GM12878 (cell line): Measurements from ENCODE around the gene MACROD2. TPM values are rescaled to one million over a fixed set of nuclear protein-coding genes. Genes with fewer than 3 reads are reported as not detected.

Experiments used
- ATAC-seq: fragments of 200-7000 bp; cut with Tn5 transposase; 3 replicates; pipeline ENCODE4 v1.9.1; 2020; ENCODE audit warnings: mild to moderate bottlenecking, moderate library complexity
- BruUV-seq: library from RNA; stranded (reverse); fragments of 400-500 nt; replicated peaks from 2 replicates; lab custom pipeline; 2021; lab: Mats Ljungman, UMichigan
- CTCF ChIA-PET: fragments of 300-600 bp; sonication (Branson Sonifier 250); formaldehyde crosslinking; extraction: SDS; loops from one replicate; lab custom pipeline; 2021; ENCODE audit warnings: inconsistent platforms; lab: Yijun Ruan, JAX
- POLR2A ChIA-PET: fragments of 350-600 bp; formaldehyde crosslinking; extraction: SDS; loops from one replicate; lab custom pipeline; 2021; ENCODE audit warnings: inconsistent platforms; lab: Charles Lee
- RAD21 ChIA-PET: fragments of 300-600 bp; sonication (Branson Sonifier 250); formaldehyde crosslinking; loops from one replicate; lab custom pipeline; 2023; ENCODE audit warnings: antibody characterized with exemption; ENCODE audit not compliant: unreplicated experiment; lab: Charles Lee
- SMC1A ChIA-PET: fragments of 300-600 bp; sonication (Branson Sonifier 250); formaldehyde crosslinking; loops from one replicate; lab custom pipeline; 2023; ENCODE audit not compliant: unreplicated experiment, uncharacterized antibody; lab: Charles Lee
- DNase-seq: peaks from one replicate; pipeline ENCODE4 v3.0.0-alpha.2; 2011; ENCODE audit warnings: low read depth, low spot score
- FAIRE-seq: peaks from 3 replicates; lab custom pipeline; 2011; peaks lifted over from hg19 to GRCh38; lab: Jason Lieb, UNC
- H2AFZ ChIP-seq: 2 replicates; pipeline ENCODE4 v1.6.0; 2011; ENCODE audit warnings: low read depth, low read length, control low read depth; ENCODE audit not compliant: control insufficient read depth
- H3K27ac ChIP-seq: 2 replicates; pipeline ENCODE4 v1.5.1; 2011; ENCODE audit warnings: control low read depth; ENCODE audit not compliant: control insufficient read depth, insufficient read depth
- H3K27me3 ChIP-seq, 2 experiments: replicated peaks in 1 of 2; 2 replicates each; pipeline versions ENCODE4 v1.6.0 to v1.6.1; 2011; ENCODE audit warnings: low read length in 1 of 2; ENCODE audit not compliant: control insufficient read depth in 2 of 2, insufficient read depth in 2 of 2
- H3K36me3 ChIP-seq, 2 experiments: 2 replicates each; pipeline ENCODE4 v1.5.1; 2011; ENCODE audit warnings: low read length in 1 of 2; ENCODE audit not compliant: control insufficient read depth in 2 of 2, insufficient read depth in 2 of 2
- H3K4me1 ChIP-seq: 2 replicates; pipeline ENCODE4 v1.6.1; 2011; ENCODE audit warnings: mild to moderate bottlenecking, low read length, moderate library complexity, mixed read lengths; ENCODE audit not compliant: control insufficient read depth, insufficient read depth
- H3K4me2 ChIP-seq: 2 replicates; pipeline ENCODE4 v1.6.0; 2011; ENCODE audit warnings: control low read depth; ENCODE audit not compliant: control insufficient read depth, insufficient read depth
- H3K4me3 ChIP-seq: fragments of 200-600 bp; sonication (generic); 2 replicates; pipeline ENCODE4 v1.5.1; 2016
- H3K79me2 ChIP-seq: 2 replicates; pipeline ENCODE4 v1.6.0; 2011; ENCODE audit warnings: low read length; ENCODE audit not compliant: control insufficient read depth, insufficient read depth
- H3K9ac ChIP-seq: 2 replicates; pipeline ENCODE4 v1.8.0; 2011; ENCODE audit warnings: low read length, control low read depth, mixed read lengths; ENCODE audit not compliant: control insufficient read depth, insufficient read depth
- H3K9me3 ChIP-seq: replicated peaks from 3 replicates; pipeline ENCODE4 v1.5.1; 2011; ENCODE audit warnings: mild to moderate bottlenecking, low read length; ENCODE audit not compliant: control insufficient read depth, insufficient read depth
- H4K20me1 ChIP-seq: 2 replicates; pipeline ENCODE4 v1.6.0; 2011; ENCODE audit not compliant: control insufficient read depth, insufficient read depth
- CHD2 ChIP-seq: IDR thresholded peaks from 2 replicates; pipeline ENCODE4 v1.6.1; 2011; ENCODE audit warnings: low read depth, low read length, improper control_type of control experiment, borderline replicate concordance
- CTCF ChIP-seq, 3 experiments: IDR thresholded peaks in 2 of 3; conservative IDR thresholded peaks in 1 of 3; 2 replicates each; pipeline ENCODE4 v1.5.1; 2011; ENCODE audit warnings: low read depth in 3 of 3, low read length in 3 of 3, mild to moderate bottlenecking in 3 of 3, control low read depth in 2 of 3, moderate library complexity in 2 of 3, inconsistent platforms in 1 of 3, mixed read lengths in 1 of 3; ENCODE audit not compliant: control insufficient read depth in 2 of 3, insufficient read depth in 1 of 3; ENCODE audit errors: extremely low read depth in 1 of 3
- KLF5 ChIP-seq: fragments of 450-650 bp; IDR thresholded peaks from 2 replicates; pipeline ENCODE4 v1.6.1; 2014; ENCODE audit warnings: mild to moderate bottlenecking; ENCODE audit not compliant: partially characterized antibody
- NRF1 ChIP-seq: conservative IDR thresholded peaks from 2 replicates; pipeline ENCODE4 v1.6.1; 2011; ENCODE audit warnings: mild to moderate bottlenecking, low read depth, low read length, improper control_type of control experiment
- PBX3 ChIP-seq: IDR thresholded peaks from 2 replicates; pipeline ENCODE4 v1.6.1; 2011; ENCODE audit warnings: mild to moderate bottlenecking, low read depth, low read length, moderate library complexity; ENCODE audit not compliant: insufficient replicate concordance
- PKNOX1 ChIP-seq: fragments of 450-650 bp; IDR thresholded peaks from 2 replicates; pipeline ENCODE4 v1.6.1; 2016; ENCODE audit warnings: mild to moderate bottlenecking
- SIN3A ChIP-seq: IDR thresholded peaks from 2 replicates; pipeline ENCODE4 v1.6.1; 2012; ENCODE audit warnings: low read depth, low read length, improper control_type of control experiment
- SPI1 ChIP-seq: IDR thresholded peaks from 2 replicates; pipeline ENCODE4 v1.6.1; 2011; ENCODE audit warnings: low read depth, mild to moderate bottlenecking, low read length, moderate library complexity, borderline replicate concordance; ENCODE audit not compliant: insufficient read depth
- SREBF2 ChIP-seq: IDR thresholded peaks from 2 replicates; pipeline ENCODE4 v1.6.1; 2012; ENCODE audit warnings: mild to moderate bottlenecking, low read length
- TAF1 ChIP-seq: IDR thresholded peaks from 2 replicates; pipeline ENCODE4 v1.6.1; 2011; ENCODE audit warnings: mild to moderate bottlenecking, low read depth, low read length, borderline replicate concordance
- ZZZ3 ChIP-seq: IDR thresholded peaks from 2 replicates; pipeline ENCODE4 v1.6.1; 2011; ENCODE audit warnings: low read depth; ENCODE audit not compliant: control insufficient read depth, insufficient read length
- WGBS: methylation state at CpG from one replicate; pipeline ENCODE4 v1.1.6; 2016; ENCODE audit warnings: low lambda C conversion rate; ENCODE audit not compliant: insufficient replicate concordance, insufficient coverage; ENCODE audit errors: missing lambda C conversion rate; 5-methylcytosine and 5-hydroxymethylcytosine counted together
- in situ Hi-C: fragments of 300-500 bp; cut with MboI; formaldehyde crosslinking; loops from 9 replicates; pipeline ENCODE4 v1.14.3; 2018; ENCODE audit warnings: mixed read lengths
- intact Hi-C: fragments of 100-400 bp; cut with micrococcal nuclease; formaldehyde crosslinking; loops from one replicate; pipeline ENCODE4 v1.14.2; 2022; ENCODE audit not compliant: unreplicated experiment
- polyA plus RNA-seq, 11 experiments: library from polyadenylated mRNA; depleted of rRNA in 4 of 11; unstranded in 6 of 11; stranded (reverse) in 5 of 11; fragments of >200 nt; fragmentation: Nextera tagmentation in 4 of 11; fragmentation: Illumina TruSeq in 1 of 11; extraction: Ambion mirVana in 4 of 11; extraction: Trizol in 1 of 11; gene quantifications; 1 replicate in 1 of 11; 2 replicates in 10 of 11; pipeline versions ENCODE4 v1.2.1 to v1.2.3, GENCODE V29; 2011 to 2016; ENCODE audit warnings: inconsistent platforms in 2 of 11, missing spikeins in 2 of 11, low read depth in 1 of 11
- total RNA-seq, 4 experiments: library from RNA; depleted of rRNA in 3 of 4; stranded (reverse); fragments of >200 nt in 3 of 4; fragmentation: Illumina TruSeq in 1 of 4; extraction: Trizol in 1 of 4; gene quantifications; 2 replicates each; pipeline versions ENCODE4 v1.2.1 to v1.2.3, GENCODE V29; 2013 to 2021

MACROD2 gene
- total and polyA plus RNA-seq, 10 of the 15 experiments (the other 5 are each of a cell fraction or from before 2014, with no cell fraction given), result 1.1 to 21.5 (median 2.2) TPM

- ATAC-seq, result no peak
- POLR2A ChIA-PET, result no interaction called here
- Histone ChIP-seq H3K4me3 (no peak overlapping the region), H3K4me2 (no peak overlapping the region), H3K4me1 (no peaks in the 10 kb centered on the region), H2AFZ (no peak overlapping the region), H3K36me3 (no peaks in the 10 kb centered on the region), H3K9me3 (no peaks in the 10 kb centered on the region), H4K20me1 (no peaks in the 10 kb centered on the region), H3K9ac (no peak overlapping the region), H3K27ac (no peak overlapping the region), H3K79me2 (no peaks in the 10 kb centered on the region), H3K27me3 (no peaks in the 10 kb centered on the region)
- intact Hi-C loops, result no loop called here
- no TSS peak for BruUV-seq
- SMC1A ChIA-PET, result no interaction called here
- RAD21 ChIA-PET, result no interaction called here
- in situ Hi-C loops, result no loop called here
- CTCF ChIA-PET, result no interaction called here
- FAIRE-seq, result no peak
- no peak for DNase-seq
- TF ChIP-seq KLF5 (no peak), TAF1 (no peak), CHD2 (no peak)
- WGBS, result 57% methylated on average over 2 of the region's 2 CpGs
Measured at GRCh38 chr20:15600565-15600964, 1605.2 kb downstream of the MACROD2 start.

GRCh38 chr20:15603506-15603905 lies 1608.2 kb downstream of the MACROD2 start:
- ChIA-PET CTCF (no interaction called here), POLR2A (no interaction called here)

More at GRCh38 chr20:15603506-15603905, 1608.2 kb downstream of the MACROD2 start:
- intact Hi-C loops (no loop called here), in situ Hi-C loops (no loop called here)
- Histone ChIP-seq H3K4me2 (no peak overlapping the region), H3K27me3 (no peaks in the 10 kb centered on the region), H4K20me1 (no peaks in the 10 kb centered on the region), H3K27ac (no peak overlapping the region), H3K79me2 (no peaks in the 10 kb centered on the region), H3K9ac (no peak overlapping the region), H3K4me3 (no peak overlapping the region), H3K4me1 (no peaks in the 10 kb centered on the region), H3K36me3 (no peaks in the 10 kb centered on the region), H3K9me3 (no peaks in the 10 kb centered on the region), H2AFZ (no peak overlapping the region)
- ATAC-seq (no peak), DNase-seq (no peak), FAIRE-seq (no peak)
- TF ChIP-seq PKNOX1 (no peak), CTCF (IDR thresholded peaks at IDR 0.05 in 2 of 3, conservative IDR thresholded peaks at IDR 0.05 in 1 of 3; ENCODE audit: control insufficient read depth in 2 of 3, extremely low read depth in 1 of 3, insufficient read depth in 1 of 3, low read depth in 3 of 3, low read length in 3 of 3) (no peak), SPI1 (no peak), SREBF2 (no peak), NRF1 (no peak), PBX3 (no peak), SIN3A (no peak), ZZZ3 (no peak)
- no TSS peak for BruUV-seq
- RAD21 ChIA-PET, result no interaction called here
- SMC1A ChIA-PET, result interaction anchor here (1.0 kb wide), 1 partner anchor 10 kb away, joined by 3 read pairs; no protein-coding TSS in a partner anchor
